Neuronal stem cell (in vitro differentiated cells): ENCODE data around the gene CDK14.

ENCODE experiments used
- DNase-seq: peaks from one replicate; pipeline ENCODE4 v3.0.0-alpha.2; 2013; ENCODE audit warnings: low spot score
- H2AFZ ChIP-seq: one replicate; pipeline ENCODE4 v1.6.1; 2013; ENCODE audit warnings: mild to moderate bottlenecking, low read length, inconsistent platforms
- H2AK5ac ChIP-seq: 2 replicates; pipeline ENCODE4 v1.6.1; 2013; ENCODE audit warnings: low read depth, mild to moderate bottlenecking, inconsistent platforms, low read length, moderate library complexity, mixed read lengths
- H2BK120ac ChIP-seq: 2 replicates; pipeline ENCODE4 v1.6.1; 2013; ENCODE audit warnings: low read depth, mild to moderate bottlenecking, inconsistent platforms, low read length, moderate library complexity, mixed read lengths
- H2BK12ac ChIP-seq: one replicate; pipeline ENCODE4 v1.6.1; 2013; ENCODE audit warnings: low read length, inconsistent platforms
- H2BK15ac ChIP-seq: 2 replicates; pipeline ENCODE4 v1.6.1; 2013; ENCODE audit warnings: mild to moderate bottlenecking, low read length, inconsistent platforms, mixed read lengths
- H2BK5ac ChIP-seq: one replicate; pipeline ENCODE4 v1.6.1; 2013; ENCODE audit warnings: inconsistent platforms, mild to moderate bottlenecking, low read length, moderate library complexity
- H3K14ac ChIP-seq: one replicate; pipeline ENCODE4 v1.6.1; 2013; ENCODE audit warnings: low read length, inconsistent platforms
- H3K18ac ChIP-seq: 2 replicates; pipeline ENCODE4 v1.6.1; 2013; ENCODE audit warnings: low read length, inconsistent platforms
- H3K23ac ChIP-seq: 2 replicates; pipeline ENCODE4 v1.6.1; 2013; ENCODE audit warnings: low read depth, mild to moderate bottlenecking, mixed read lengths, low read length, inconsistent platforms; ENCODE audit not compliant: poor library complexity
- H3K27ac ChIP-seq: replicated peaks from 3 replicates; pipeline ENCODE4 v1.5.1; 2013; ENCODE audit warnings: low read length, inconsistent platforms
- H3K27me3 ChIP-seq, 3 experiments: 2 replicates each; pipeline ENCODE4 v1.6.1; 2013; ENCODE audit warnings: low read length in 3 of 3, mild to moderate bottlenecking in 2 of 3, inconsistent platforms in 1 of 3, low read depth in 1 of 3, mixed read lengths in 1 of 3, moderate library complexity in 1 of 3; ENCODE audit not compliant: control insufficient read depth in 3 of 3, insufficient read depth in 3 of 3
- H3K36me3 ChIP-seq, 2 donors: replicated peaks in 1 of 2; 2 replicates each; pipeline ENCODE4 v1.6.1; 2013; ENCODE audit warnings: low read length in 2 of 2; ENCODE audit not compliant: control insufficient read depth in 2 of 2, insufficient read depth in 2 of 2
- H3K4ac ChIP-seq: 2 replicates; pipeline ENCODE4 v1.6.1; 2013; ENCODE audit warnings: inconsistent platforms, mild to moderate bottlenecking, low read length, moderate library complexity
- H3K4me1 ChIP-seq, 2 donors: 1 replicate in 1 of 2; 2 replicates in 1 of 2; pipeline ENCODE4 v1.6.1; 2013; ENCODE audit warnings: low read length in 2 of 2, low read depth in 1 of 2; ENCODE audit not compliant: control insufficient read depth in 2 of 2, insufficient read depth in 1 of 2
- H3K4me2 ChIP-seq: one replicate; pipeline ENCODE4 v1.6.1; 2013; ENCODE audit warnings: mild to moderate bottlenecking, low read length, inconsistent platforms; ENCODE audit not compliant: insufficient read depth, poor library complexity, severe bottlenecking
- H3K4me3 ChIP-seq, 2 donors: 2 replicates each; pipeline ENCODE4 v1.5.1; 2013; ENCODE audit warnings: low read length in 2 of 2, mild to moderate bottlenecking in 2 of 2, inconsistent platforms in 1 of 2, moderate library complexity in 1 of 2
- H3K79me1 ChIP-seq: one replicate; pipeline ENCODE4 v1.6.1; 2013; ENCODE audit warnings: low read depth, mild to moderate bottlenecking, inconsistent platforms, low read length, moderate library complexity
- H3K9ac ChIP-seq: one replicate; pipeline ENCODE4 v1.6.1; 2013; ENCODE audit warnings: mild to moderate bottlenecking, low read depth, low read length, inconsistent platforms; ENCODE audit not compliant: poor library complexity
- H3K9me3 ChIP-seq, 2 donors: replicated peaks in 1 of 2; 2 replicates each; pipeline versions ENCODE3 to v1.6.1; 2013; ENCODE audit warnings: low read length in 2 of 2, mild to moderate bottlenecking in 2 of 2, inconsistent platforms in 1 of 2, low read depth in 1 of 2, mixed read lengths in 1 of 2, moderate library complexity in 1 of 2; ENCODE audit not compliant: control insufficient read depth in 2 of 2, insufficient read depth in 1 of 2
- H4K8ac ChIP-seq: one replicate; pipeline ENCODE4 v1.6.1; 2013; ENCODE audit warnings: low read depth, mild to moderate bottlenecking, inconsistent platforms, low read length, moderate library complexity
- H4K91ac ChIP-seq: one replicate; pipeline ENCODE4 v1.6.1; 2013; ENCODE audit warnings: low read length, low read depth, mild to moderate bottlenecking, inconsistent platforms; ENCODE audit not compliant: poor library complexity
- WGBS, 2 donors: extraction: QIAGEN DNeasy Blood & Tissue Kit; methylation state at CpG; one replicate each; pipeline ENCODE4 v1.1.7; 2013; ENCODE audit warnings: missing lambda C conversion rate in 2 of 2, mixed read lengths in 1 of 2; ENCODE audit not compliant: insufficient read length in 2 of 2, insufficient replicate concordance in 1 of 2; ENCODE audit errors: extremely low coverage in 2 of 2; 5-methylcytosine and 5-hydroxymethylcytosine counted together

The CDK14 gene

GRCh38 chr7:90751595-90751994, 155.5 kb downstream of the CDK14 start:
- Histone ChIP-seq H4K91ac (no peak overlapping the region), H3K27ac (no peak overlapping the region), H3K14ac (no peak overlapping the region), H3K4me2 (no peak overlapping the region), H2BK15ac (no peak overlapping the region), H2BK12ac (no peak overlapping the region), H2BK120ac (no peak overlapping the region), H3K9ac (no peak overlapping the region), H3K4me1 (no peaks in the 10 kb centered on the region), H2BK5ac (no peak overlapping the region), H2AFZ (no peak overlapping the region), H3K23ac (no peak overlapping the region), H3K79me1 (peaks cover 4% of the 10 kb centered on the region), H3K36me3 (peaks cover 5 to 20% of the 10 kb centered on the region in 2 donors), H3K18ac (no peak overlapping the region), H3K4me3 (no peak overlapping the region), H3K9me3 (peaks cover 4 to 5% of the 10 kb centered on the region in 2 donors), H2AK5ac (no peak overlapping the region), H3K4ac (no peak overlapping the region), H3K27me3 (no peaks in the 10 kb centered on the region), H4K8ac (no peak overlapping the region)
- WGBS, 2 donors = no CpG with 5 or more reads among the region's 1 CpG
- no peak for DNase-seq

DNA sequence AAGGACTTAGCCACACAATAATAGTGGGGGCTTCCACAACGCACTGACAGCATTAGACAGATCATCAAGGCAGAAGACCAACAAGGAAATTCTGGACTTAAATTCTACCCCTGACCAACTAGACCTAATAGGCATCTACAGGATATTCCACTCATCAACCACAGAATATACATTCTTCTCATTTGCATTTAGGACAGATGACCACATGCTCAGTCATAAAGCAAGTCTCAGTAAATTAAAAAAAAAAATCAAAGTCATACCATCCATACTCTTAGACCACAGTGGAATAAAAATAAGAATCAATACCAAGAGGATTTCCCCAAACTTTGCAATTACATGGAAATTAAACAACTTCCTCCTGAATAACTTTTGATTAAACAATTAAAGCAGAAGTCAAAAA, 155.9 kb downstream of the CDK14 start:
- Histone ChIP-seq H2BK5ac (no peak overlapping the region), H3K4me1 (no peaks in the 10 kb centered on the region), H3K79me1 (peaks cover 4% of the 10 kb centered on the region), H3K14ac (no peak overlapping the region), H3K18ac (no peak overlapping the region), H2AFZ (no peak overlapping the region), H2BK120ac (no peak overlapping the region), H4K91ac (no peak overlapping the region), H3K9ac (no peak overlapping the region), H3K4ac (no peak overlapping the region), H4K8ac (no peak overlapping the region), H2BK15ac (no peak overlapping the region), H3K36me3 (peaks cover 5 to 21% of the 10 kb centered on the region in 2 donors), H3K23ac (no peak overlapping the region), H3K27ac (no peak overlapping the region), H2BK12ac (no peak overlapping the region), H3K4me2 (no peak overlapping the region), H3K4me3 (no peak overlapping the region), H3K9me3 (peaks cover 4 to 5% of the 10 kb centered on the region in 2 donors), H2AK5ac (no peak overlapping the region), H3K27me3 (no peaks in the 10 kb centered on the region)
- no CpG with 5 or more reads among the region's 1 CpG for WGBS, 2 donors
- no peak for DNase-seq

DNA sequence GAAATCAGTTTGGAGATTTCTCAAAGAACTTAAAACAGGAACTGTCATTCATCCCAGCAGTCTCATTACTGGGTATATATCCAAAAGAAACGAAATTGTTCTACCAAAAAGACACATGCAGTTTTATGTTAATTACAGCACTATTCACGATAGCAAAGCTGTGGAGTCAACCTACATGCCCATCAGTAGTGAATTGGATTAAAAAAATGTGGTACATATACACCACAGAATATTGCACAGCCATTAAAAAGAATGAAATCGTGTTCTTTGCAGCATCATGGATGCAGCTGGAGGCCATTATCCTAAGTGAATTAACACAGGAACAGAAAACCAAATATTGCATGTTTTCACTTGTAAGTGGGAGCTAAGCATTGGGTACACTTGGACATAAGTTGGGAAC, 158.9 kb downstream of the CDK14 start:
- Histone ChIP-seq H2BK12ac (no peak overlapping the region), H3K9ac (no peak overlapping the region), H2BK15ac (no peak overlapping the region), H3K27ac (no peak overlapping the region), H2AFZ (no peak overlapping the region), H3K4me2 (no peak overlapping the region), H3K9me3 (peaks cover 0 to 5% of the 10 kb centered on the region in 2 donors), H2BK5ac (no peak overlapping the region), H3K27me3 (no peaks in the 10 kb centered on the region), H4K91ac (no peak overlapping the region), H3K4me1 (peaks cover 0 to 5% of the 10 kb centered on the region in 2 donors), H2AK5ac (no peak overlapping the region), H3K23ac (no peak overlapping the region), H3K4ac (no peak overlapping the region), H3K14ac (no peak overlapping the region), H3K79me1 (no peaks in the 10 kb centered on the region), H4K8ac (no peak overlapping the region), H3K36me3 (peaks cover 0 to 9% of the 10 kb centered on the region in 2 donors), H2BK120ac (no peak overlapping the region), H3K18ac (no peak overlapping the region), H3K4me3 (no peak overlapping the region)
- no CpG with 5 or more reads among the region's 3 CpGs for WGBS, 2 donors
- DNase-seq = no peak

GRCh38 chr7:90756366-90756765, 160.2 kb downstream of the CDK14 start:
- Histone ChIP-seq H3K27ac (no peak overlapping the region), H3K4me1 (peaks cover 0 to 6% of the 10 kb centered on the region in 2 donors), H2AK5ac (no peak overlapping the region), H2BK5ac (no peak overlapping the region), H3K18ac (no peak overlapping the region), H3K79me1 (no peaks in the 10 kb centered on the region), H3K4ac (no peak overlapping the region), H4K91ac (no peak overlapping the region), H2AFZ (no peak overlapping the region), H3K27me3 (no peaks in the 10 kb centered on the region), H3K14ac (no peak overlapping the region), H2BK15ac (no peak overlapping the region), H3K36me3 (peaks cover 0 to 5% of the 10 kb centered on the region in 2 donors), H3K4me2 (no peak overlapping the region), H4K8ac (no peak overlapping the region), H3K4me3 (no peak overlapping the region), H3K9me3 (no peaks in the 10 kb centered on the region), H2BK12ac (no peak overlapping the region), H3K23ac (no peak overlapping the region), H2BK120ac (no peak overlapping the region), H3K9ac (no peak overlapping the region)
- DNase-seq = no peak
- WGBS, 2 donors = no CpG with 5 or more reads among the region's 1 CpG
